ENCODE data around the gene SSTR4.
"Not testable (repeated sequence)": the region's sequence is repeated elsewhere in the genome, so short reads cannot be mapped to it uniquely, and the experiment has no call there.

Gene SSTR4, protein sequence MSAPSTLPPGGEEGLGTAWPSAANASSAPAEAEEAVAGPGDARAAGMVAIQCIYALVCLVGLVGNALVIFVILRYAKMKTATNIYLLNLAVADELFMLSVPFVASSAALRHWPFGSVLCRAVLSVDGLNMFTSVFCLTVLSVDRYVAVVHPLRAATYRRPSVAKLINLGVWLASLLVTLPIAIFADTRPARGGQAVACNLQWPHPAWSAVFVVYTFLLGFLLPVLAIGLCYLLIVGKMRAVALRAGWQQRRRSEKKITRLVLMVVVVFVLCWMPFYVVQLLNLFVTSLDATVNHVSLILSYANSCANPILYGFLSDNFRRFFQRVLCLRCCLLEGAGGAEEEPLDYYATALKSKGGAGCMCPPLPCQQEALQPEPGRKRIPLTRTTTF

DNA sequence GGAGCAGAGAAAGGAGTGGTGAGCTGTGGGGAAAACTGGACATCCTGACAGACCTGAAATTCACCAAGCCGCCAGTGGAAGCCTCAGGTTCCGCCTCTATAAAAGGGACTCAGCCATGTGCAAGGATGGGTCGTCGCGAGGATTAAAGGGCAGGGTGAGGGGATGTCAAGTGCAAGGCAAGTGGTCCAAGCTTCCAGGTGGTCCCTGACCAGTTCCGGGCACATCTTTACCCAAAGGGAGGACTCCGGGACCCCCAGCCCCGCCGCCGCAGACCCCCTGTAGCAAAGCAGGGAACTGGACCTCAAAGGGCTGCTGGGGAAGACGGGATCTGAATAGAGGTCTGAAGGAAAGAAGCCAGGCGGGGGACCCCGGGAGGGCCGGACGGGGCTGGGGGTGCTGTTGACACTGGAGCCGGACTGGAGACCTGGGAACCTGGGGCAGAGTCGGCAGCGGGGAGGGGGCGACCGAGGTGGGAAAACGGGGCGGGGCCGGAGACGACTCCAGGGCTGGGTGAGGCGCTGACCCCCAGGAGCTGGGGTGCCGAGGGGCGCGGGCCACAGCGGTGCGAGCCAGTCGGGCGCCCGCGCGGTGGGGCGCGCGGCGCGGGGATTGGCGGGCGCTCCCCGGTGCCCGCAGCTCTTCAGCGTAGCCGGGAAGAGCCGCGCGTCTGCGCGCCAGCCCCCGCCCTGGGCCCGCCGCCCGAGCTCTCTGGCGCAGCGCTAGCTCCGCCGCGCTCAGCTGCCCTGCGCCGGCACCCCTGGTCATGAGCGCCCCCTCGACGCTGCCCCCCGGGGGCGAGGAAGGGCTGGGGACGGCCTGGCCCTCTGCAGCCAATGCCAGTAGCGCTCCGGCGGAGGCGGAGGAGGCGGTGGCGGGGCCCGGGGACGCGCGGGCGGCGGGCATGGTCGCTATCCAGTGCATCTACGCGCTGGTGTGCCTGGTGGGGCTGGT is at the start of gene SSTR4:
Gene SSTR4 (plus strand): TSS at position 592 of the 951 bp plus-strand sequence. CDS start 172 bp downstream, at position 764.
- DNase-seq: no peak

DNA sequence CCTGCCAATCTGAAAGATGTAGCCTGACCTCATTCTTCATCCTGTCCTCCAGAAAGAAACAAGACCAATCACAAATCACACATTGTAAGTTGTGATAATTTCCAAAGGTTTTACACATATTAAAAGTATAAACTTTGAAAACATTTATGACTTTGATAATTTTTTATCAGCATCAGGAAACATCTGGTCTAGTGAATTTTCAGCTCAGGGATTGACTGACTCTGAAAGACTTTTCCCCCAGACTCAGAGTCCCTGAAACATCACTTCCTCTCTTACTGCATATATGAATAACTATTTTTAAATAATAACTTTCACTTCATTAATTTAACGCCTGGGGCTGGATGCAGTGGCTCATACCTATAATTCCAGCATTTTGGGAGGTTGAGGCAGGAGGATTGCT is 48.5 kb upstream of the SSTR4 start:
- DNase-seq: no peak

DNA sequence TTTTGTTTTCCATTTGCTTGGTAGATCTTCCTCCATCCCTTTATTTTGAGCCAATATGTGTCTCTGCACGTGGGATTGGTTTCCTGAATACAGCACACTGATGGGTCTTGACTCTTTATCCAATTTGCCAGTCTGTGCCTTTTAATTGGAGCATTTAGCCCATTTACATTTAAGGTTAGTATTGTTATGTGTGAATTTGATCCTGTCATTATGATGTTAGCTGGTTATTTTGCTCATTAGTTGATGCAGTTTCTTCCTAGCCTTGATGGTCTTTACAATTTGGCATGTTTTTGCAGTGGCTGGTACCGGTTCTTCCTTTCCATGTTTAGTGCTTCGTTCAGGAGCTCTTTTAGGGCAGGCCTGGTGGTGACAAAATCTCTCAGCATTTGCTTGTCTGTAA is 43.7 kb upstream of the SSTR4 start:
- not testable (repeated sequence) for DNase-seq

GRCh38 chr20:22993823-22994222 is 41.3 kb upstream of the SSTR4 start:
- DNase-seq: no peak

- DNase-seq: no peak
These were observed 39.2 kb upstream of the SSTR4 start for GRCh38 chr20:22995923-22996322.

DNA sequence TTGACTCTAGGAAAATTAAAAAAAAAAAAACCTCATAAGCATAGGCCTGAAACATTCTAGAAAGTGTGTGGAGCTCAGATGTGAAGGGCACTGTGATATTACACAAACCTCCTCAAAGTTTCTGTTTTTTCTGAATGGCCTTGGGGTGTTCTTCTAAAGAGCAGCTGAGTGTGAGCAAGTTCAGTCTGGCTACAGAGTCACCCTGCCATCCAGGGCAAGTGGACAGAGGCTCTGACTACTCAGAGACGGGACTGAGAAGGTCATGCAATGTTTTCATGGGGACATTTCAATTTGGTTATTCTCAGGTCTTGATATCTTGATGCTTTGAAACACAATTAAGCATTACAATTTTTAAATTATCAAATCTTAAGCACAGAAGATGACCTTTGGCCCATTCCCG is 36.6 kb upstream of the SSTR4 start:
- DNase-seq: no peak

GRCh38 chr20:22999756-23000155 is 35.4 kb upstream of the SSTR4 start:
- DNase-seq: no peak

DNA sequence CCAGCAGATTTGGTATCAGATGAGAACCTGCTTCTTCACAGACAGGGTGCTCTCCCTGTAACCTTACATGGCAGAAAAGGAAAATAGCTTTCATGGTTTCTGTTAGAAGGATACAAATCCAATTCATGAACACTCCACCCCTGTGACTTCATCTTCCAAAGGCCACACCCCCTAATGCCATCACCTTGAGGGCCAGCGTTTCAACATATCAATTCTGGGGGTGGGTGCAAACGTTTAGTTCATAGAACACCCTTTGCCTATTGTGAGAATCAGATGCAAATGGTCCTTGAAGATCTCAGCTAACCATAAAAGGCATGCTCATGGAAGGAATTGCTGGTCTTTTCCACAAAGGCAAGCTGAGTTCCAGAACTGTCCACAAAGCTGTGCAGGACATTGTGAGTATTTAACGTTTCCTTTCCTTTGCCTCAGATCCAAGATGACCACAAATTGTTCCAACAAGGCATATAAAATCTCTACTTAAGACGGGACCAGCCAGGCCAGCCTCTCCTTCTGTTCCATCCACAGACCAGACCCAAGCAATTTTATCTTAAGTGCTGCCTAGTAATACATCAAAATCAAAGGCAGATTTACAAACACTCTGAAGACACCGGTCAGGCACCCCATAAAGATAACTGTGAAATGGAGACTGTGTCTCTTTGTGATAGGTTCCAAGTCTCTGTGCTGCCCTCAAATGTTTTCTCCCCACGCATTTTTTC is 34.7 kb upstream of the SSTR4 start:
- no peak for DNase-seq

- no peak for DNase-seq
These were observed 32.8 kb upstream of the SSTR4 start for GRCh38 chr20:23002276-23002675.

DNA sequence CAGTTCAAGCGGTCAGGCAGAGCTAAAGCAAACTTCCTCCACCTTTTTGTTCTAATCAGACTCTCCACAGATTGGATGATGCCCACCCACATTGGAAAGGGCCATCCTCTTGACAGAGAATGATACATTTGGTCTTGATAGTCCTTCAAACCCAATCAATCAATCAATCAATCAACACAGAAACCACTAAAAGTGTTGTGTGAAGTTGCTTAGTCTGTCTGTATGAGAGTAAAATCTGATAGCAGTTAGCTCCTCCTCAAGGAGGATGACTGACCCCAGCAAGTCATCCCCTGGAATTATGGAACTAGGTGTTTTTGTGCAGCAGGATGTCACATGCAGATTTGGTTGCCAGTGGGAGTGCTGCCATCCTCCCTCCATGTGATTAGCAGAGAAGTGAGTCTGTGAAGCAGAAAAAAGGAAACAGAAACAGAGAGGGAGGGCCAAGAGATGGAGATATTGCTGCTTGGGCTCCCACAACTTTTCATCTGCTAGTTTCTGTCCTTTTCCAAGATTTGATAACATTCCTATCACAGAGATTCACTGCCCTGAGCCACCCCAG is 32.0 kb upstream of the SSTR4 start:
- no peak for DNase-seq

- no peak for DNase-seq
These were observed 31.1 kb upstream of the SSTR4 start for GRCh38 chr20:23003881-23004460.

DNA sequence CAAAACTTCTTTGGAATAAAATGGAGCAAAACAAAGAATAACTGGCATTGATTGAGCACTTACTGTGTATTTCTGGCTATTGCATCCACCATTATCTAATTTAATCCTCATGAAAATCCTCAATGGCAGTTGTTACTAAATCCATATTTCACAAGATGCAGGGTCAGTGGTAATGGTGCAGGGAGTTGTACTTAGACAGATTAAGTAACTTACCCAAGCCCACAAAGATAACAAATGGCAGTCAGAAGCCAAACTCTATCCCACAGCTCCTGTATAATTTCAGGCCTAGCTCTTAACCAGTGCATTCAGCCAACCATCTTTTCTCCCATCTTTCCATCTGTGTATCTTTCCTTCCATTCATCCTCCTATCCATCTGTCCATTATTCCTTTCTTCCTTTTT is 29.3 kb upstream of the SSTR4 start:
- no peak for DNase-seq

GRCh38 chr20:23007462-23007861 is 27.6 kb upstream of the SSTR4 start:
- DNase-seq: no peak

GRCh38 chr20:23007886-23008655 is 27.0 kb upstream of the SSTR4 start:
- DNase-seq: no peak

DNA sequence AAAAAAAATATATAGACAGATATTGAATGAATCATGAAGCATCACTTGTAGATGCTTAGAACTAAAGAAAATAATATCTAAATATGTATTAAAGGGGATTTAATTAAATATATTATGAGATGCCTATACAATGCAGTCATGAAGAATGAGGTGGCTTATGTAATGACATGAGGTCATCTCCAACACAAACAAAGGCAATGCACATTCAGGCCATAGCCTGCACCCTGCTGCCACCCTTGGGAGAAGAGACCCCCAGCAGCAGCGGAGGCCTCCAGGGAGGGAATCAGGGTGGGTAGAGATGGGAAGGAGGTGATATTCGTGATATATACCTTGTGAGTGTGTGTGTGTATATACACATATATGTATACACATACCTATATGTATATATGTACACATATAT is 26.4 kb upstream of the SSTR4 start:
- DNase-seq: no peak

GRCh38 chr20:23009636-23010035 is 25.5 kb upstream of the SSTR4 start:
- DNase-seq: no peak

DNA sequence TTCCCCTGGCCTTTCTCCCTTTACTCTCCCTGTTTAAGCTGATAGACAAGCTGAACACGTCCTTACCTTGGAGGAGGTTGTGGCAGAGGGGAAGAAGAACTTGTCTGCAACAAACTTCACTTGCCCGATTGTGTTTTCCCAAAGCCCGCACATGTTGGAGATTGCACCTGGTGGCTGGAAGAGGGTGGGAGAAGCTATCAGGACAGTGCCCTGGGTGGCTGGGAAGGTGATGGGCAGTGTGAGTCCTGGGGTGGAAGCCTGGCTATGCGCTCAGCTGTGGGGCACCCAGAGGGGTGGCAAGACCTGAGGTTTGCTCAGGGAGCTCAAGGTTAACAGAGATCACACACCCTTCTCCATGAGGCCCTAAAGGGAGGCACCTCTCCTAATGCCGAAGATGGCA is 25.0 kb upstream of the SSTR4 start:
- no peak for DNase-seq

- no peak for DNase-seq
These were observed 23.9 kb upstream of the SSTR4 start for GRCh38 chr20:23011008-23011721.

- no peak for DNase-seq
These were observed 21.7 kb upstream of the SSTR4 start for GRCh38 chr20:23013429-23013828.

- no peak for DNase-seq
These were observed 17.6 kb upstream of the SSTR4 start for GRCh38 chr20:23017516-23017915.

DNA sequence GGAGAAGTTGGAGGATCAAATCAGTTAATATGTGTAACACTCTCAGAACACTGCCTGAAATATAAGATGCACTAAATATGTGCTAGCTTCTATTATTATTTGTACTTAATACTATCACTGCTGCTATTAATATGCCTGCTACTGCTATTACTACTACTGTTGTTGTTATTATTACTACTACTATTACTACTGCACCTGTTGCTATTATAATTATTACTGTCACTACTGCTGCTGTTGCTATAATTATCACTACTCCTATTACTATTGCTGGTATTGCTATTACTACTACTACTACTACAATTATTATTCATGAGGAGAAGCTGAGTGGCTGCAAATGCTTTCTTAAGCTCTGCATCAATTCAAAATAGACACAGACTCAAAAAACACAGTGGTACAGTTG is 16.7 kb upstream of the SSTR4 start:
- DNase-seq: no peak
